Measurements from ENCODE around the gene LAMB3. TPM values are rescaled to one million over a fixed set of nuclear protein-coding genes. Genes with fewer than 3 reads are reported as not detected.

LAMB3 gene
- total RNA-seq, 1 experiment from 2014 or later, result 90.0 TPM

DNA sequence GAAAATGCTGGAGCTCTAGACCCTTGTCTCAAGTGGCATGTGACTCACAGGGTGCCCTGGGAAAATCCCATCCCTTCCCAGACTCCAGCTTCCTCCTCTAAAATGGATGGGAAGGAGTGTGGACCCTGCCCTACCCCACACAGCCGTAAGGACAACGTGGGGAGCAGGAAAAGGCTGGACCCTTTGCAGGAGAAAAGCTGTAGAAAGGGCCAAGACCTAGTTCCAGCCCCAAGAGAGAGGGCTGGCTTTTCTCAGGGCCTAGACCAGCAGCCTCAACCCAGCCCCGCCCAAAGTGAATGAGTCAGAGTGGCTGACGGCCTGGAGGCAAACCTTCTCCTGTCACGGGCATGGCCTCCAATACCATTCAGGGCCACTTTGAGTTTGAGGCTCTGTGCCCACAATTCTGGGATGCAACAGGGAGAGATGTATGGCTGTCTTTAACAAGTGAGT lies 1.1 kb downstream of the LAMB3 start:
- POLR2A ChIA-PET (ENCODE audit: unreplicated experiment), result no interaction called here

GRCh38 chr1:209650454-209650853 lies 1.8 kb downstream of the LAMB3 start:
- peaks cover 55% of the 10 kb centered on the region for H3K79me2 ChIP-seq (ENCODE audit: low read depth)

More for the DNA sequence above, 1.1 kb downstream of the LAMB3 start:
- H3K79me2 ChIP-seq (ENCODE audit: low read depth), result peaks cover 49% of the 10 kb centered on the region
- peak overlapping the region; percentile 95 for H3K4me2 ChIP-seq
- TF ChIP-seq, protein P1, sequence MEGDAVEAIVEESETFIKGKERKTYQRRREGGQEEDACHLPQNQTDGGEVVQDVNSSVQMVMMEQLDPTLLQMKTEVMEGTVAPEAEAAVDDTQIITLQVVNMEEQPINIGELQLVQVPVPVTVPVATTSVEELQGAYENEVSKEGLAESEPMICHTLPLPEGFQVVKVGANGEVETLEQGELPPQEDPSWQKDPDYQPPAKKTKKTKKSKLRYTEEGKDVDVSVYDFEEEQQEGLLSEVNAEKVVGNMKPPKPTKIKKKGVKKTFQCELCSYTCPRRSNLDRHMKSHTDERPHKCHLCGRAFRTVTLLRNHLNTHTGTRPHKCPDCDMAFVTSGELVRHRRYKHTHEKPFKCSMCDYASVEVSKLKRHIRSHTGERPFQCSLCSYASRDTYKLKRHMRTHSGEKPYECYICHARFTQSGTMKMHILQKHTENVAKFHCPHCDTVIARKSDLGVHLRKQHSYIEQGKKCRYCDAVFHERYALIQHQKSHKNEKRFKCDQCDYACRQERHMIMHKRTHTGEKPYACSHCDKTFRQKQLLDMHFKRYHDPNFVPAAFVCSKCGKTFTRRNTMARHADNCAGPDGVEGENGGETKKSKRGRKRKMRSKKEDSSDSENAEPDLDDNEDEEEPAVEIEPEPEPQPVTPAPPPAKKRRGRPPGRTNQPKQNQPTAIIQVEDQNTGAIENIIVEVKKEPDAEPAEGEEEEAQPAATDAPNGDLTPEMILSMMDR (conservative IDR thresholded peaks at IDR 0.05), result no peak
- TF ChIP-seq EZH2 (IDR thresholded peaks at IDR 0.05; ENCODE audit: low read depth), result no peak
- peaks cover 10% of the 10 kb centered on the region; the same call in 1 of the 2 replicates for H3K36me3 ChIP-seq (ENCODE audit: low read depth)
- CTCF ChIA-PET, result interaction anchor here (0.6 kb wide), 1 partner anchor 17 kb away, joined by 6 read pairs; no protein-coding TSS in a partner anchor
- TSS peak; percentile 23 for BruUV-seq (replicated peaks)
- peak overlapping the region; percentile 76; the same call in 1 of the 2 replicates for H3K4me3 ChIP-seq
- H3K9me2 ChIP-seq (ENCODE audit: insufficient read depth), result no peaks in the 10 kb centered on the region
- H4K20me1 ChIP-seq (ENCODE audit: insufficient read depth), result no peaks in the 10 kb centered on the region
- peaks cover 93% of the 10 kb centered on the region for H3K4me1 ChIP-seq (replicated peaks; ENCODE audit: insufficient read depth)
- peaks cover 55% of the 10 kb centered on the region for H3F3A ChIP-seq (ENCODE audit: insufficient read depth, low read depth)
- H3K27ac ChIP-seq, result peak overlapping the region; percentile 98
- H3K9me3 ChIP-seq (ENCODE audit: insufficient read depth, low read depth), result no peaks in the 10 kb centered on the region
- peak; percentile 87 to 88 for DNase-seq
- H2AFZ ChIP-seq, result no peak overlapping the region
- H3K27me3 ChIP-seq (ENCODE audit: insufficient read depth, low read depth), result no peaks in the 10 kb centered on the region
- intact Hi-C loops (cut with micrococcal nuclease; ENCODE audit: unreplicated experiment), result loop anchor here (5.0 to 10.0 kb wide), 5 partner anchors 226 to 946 kb away; no protein-coding TSS in a partner anchor

DNA sequence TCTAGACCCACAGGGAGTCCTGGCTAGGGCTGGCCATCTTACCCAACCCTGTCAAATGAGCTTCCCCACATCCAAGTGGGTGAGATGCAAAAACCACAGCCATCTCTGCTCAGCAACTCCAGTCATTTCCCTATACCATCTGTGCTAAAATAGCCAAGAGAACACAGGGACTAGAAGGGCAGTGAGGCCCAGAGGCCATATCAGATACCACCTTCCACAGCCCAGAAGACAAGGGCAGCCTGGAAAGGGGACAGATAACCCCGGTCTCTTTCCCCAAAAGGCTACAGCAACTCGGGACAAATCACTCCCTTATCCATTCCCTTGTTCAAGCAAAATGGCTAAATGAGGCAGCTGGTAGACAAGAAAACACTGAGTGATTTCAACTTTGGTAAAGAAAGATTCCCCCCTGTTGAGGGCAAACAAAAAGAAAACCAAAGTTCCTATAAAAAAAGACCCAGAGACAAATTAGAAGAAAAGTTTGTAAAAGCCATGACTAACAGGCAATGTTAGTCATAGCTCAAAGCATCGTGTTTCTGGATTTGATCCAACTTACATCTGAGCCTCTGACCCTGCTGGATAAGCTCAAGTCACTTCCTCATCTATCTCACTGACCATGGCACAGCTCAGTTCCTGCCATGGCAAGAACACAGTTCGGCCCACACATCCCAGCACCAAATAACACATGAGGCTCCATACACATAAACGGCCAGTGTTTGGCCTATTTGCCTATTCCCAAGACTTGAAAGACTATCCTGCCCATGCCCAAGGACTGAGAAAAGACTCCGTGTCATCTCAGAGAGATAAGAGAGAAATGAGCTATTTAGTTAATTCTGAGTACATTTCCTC lies 3.1 kb downstream of the LAMB3 start:
- Histone ChIP-seq H3K9me3 (ENCODE audit: insufficient read depth, low read depth) (no peaks in the 10 kb centered on the region), H3K4me3 (peak overlapping the region; percentile 76), H3K4me1 (replicated peaks; ENCODE audit: insufficient read depth) (peaks cover 73% of the 10 kb centered on the region), H3K79me2 (ENCODE audit: low read depth) (peaks cover 67% of the 10 kb centered on the region), H3F3A (ENCODE audit: insufficient read depth, low read depth) (peaks cover 49% of the 10 kb centered on the region), H3K9me2 (ENCODE audit: insufficient read depth) (no peaks in the 10 kb centered on the region), H2AFZ (no peak overlapping the region), H4K20me1 (ENCODE audit: insufficient read depth) (no peaks in the 10 kb centered on the region), H3K27me3 (ENCODE audit: insufficient read depth, low read depth) (no peaks in the 10 kb centered on the region), H3K36me3 (ENCODE audit: low read depth) (peaks cover 20% of the 10 kb centered on the region), H3K27ac (peak overlapping the region; percentile 98), H3K4me2 (peak overlapping the region; percentile 95)
- CTCF ChIA-PET, result interaction anchor here (0.6 to 1.3 kb wide), 3 partner anchors 40 to 59 kb away, joined by 3 to 5 read pairs (median 3); no protein-coding TSS in a partner anchor
- POLR2A ChIA-PET (ENCODE audit: unreplicated experiment), result interaction anchor here (0.6 to 0.8 kb wide), 9 partner anchors 21 to 1999 kb away, joined by 3 to 16 read pairs (median 5); partner anchors contain the start of gene IRF6
- peak; percentile 54 to 95 for DNase-seq
- TF ChIP-seq, protein P1 (conservative IDR thresholded peaks at IDR 0.05), result no peak
- TF ChIP-seq EZH2 (IDR thresholded peaks at IDR 0.05; ENCODE audit: low read depth), result no peak
- no TSS peak for BruUV-seq (replicated peaks)
- intact Hi-C loops (cut with micrococcal nuclease; ENCODE audit: unreplicated experiment), result no loop called here

More at GRCh38 chr1:209650454-209650853, 1.8 kb downstream of the LAMB3 start:
- Histone ChIP-seq H2AFZ (no peak overlapping the region), H3K36me3 (ENCODE audit: low read depth) (peaks cover 15% of the 10 kb centered on the region; the same call in 1 of the 2 replicates), H4K20me1 (ENCODE audit: insufficient read depth) (no peaks in the 10 kb centered on the region), H3K4me1 (replicated peaks; ENCODE audit: insufficient read depth) (peaks cover 86% of the 10 kb centered on the region), H3K27me3 (ENCODE audit: insufficient read depth, low read depth) (no peaks in the 10 kb centered on the region), H3K4me2 (peak overlapping the region; percentile 95), H3K9me2 (ENCODE audit: insufficient read depth) (no peaks in the 10 kb centered on the region), H3K27ac (peak overlapping the region; percentile 98), H3F3A (ENCODE audit: insufficient read depth, low read depth) (peaks cover 48% of the 10 kb centered on the region), H3K4me3 (peak overlapping the region; percentile 76), H3K9me3 (ENCODE audit: insufficient read depth, low read depth) (no peaks in the 10 kb centered on the region)
- ChIA-PET POLR2A (ENCODE audit: unreplicated experiment) (interaction anchor here (0.5 to 0.7 kb wide), 3 partner anchors 35 to 245 kb away, joined by 3 to 16 read pairs (median 5); no protein-coding TSS in a partner anchor), CTCF (interaction anchor here (0.6 to 1.3 kb wide), 2 partner anchors 18 to 41 kb away, joined by 5 to 6 read pairs; no protein-coding TSS in a partner anchor)
- intact Hi-C loops (cut with micrococcal nuclease; ENCODE audit: unreplicated experiment), result loop anchor here (5.0 to 10.0 kb wide), 5 partner anchors 226 to 947 kb away; no protein-coding TSS in a partner anchor
- no TSS peak for BruUV-seq (replicated peaks)
- TF ChIP-seq, protein P1 (conservative IDR thresholded peaks at IDR 0.05), result no peak
- no peak for TF ChIP-seq EZH2 (IDR thresholded peaks at IDR 0.05; ENCODE audit: low read depth)
- DNase-seq, result no peak

All from PC-9 (cell line).